GM12801 (cell line): ENCODE measurements around the gene GAL3ST3.

Experiments used
- CTCF ChIP-seq: IDR thresholded peaks from one replicate; pipeline ENCODE4 v1.5.1; 2011; ENCODE audit warnings: control low read depth; ENCODE audit not compliant: insufficient read length; ENCODE audit errors: extremely low read depth

Gene GAL3ST3

DNA sequence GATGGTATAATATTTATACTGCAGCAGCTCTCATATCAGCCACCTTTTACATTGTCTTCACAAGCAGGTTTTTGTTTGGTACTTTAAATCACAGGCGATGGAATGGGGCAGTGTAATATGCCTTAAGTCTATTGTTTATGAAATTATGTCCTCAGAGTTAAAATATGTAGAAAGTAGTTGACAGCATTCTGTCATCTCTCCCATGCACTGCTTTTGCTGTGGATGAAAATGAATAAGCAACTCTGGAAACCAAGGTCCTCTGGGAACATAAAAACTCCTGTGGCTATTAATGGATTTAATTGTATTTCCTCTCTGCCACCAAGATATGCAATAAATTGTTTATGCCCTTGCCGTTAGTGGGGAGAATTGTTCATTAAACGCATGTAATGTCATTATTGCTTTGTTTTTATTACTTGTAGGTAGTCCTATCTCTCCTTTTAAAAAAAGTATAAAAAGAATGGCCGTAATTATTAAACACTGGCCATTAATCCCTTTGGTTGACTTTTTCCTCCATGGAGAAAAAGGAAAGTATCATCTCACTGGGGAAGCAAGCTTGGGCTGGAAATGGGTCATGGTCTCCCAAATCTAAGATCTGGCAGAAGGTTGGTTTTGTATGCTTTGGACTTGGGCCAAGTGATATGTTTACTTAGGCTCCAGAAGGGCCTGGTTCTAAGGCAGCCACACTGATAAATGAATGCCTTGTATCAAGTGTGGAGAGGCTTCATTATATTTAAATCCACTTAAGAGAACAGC is 34.2 kb upstream of the GAL3ST3 start:
- no peak for TF ChIP-seq CTCF

DNA sequence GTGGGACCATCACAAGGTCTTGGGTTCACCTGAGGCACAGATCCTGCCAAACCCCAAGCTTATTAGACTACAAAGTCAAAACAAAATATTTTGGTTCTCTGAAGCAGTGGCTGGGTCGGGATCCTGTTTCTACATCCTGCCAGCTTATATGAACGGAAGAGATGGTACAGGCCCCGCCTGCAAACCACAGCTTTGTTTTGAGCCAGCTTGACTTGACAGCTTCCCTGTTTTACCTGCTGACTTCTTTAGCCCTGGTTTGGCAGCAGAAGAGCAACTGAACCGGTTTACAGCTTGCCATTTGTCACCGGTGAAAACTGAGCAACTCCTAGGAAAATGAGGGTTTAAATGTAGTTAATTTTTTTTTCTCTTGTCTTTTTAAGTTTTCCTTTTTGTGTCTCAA is 32.5 kb upstream of the GAL3ST3 start:
- no peak for TF ChIP-seq CTCF

DNA sequence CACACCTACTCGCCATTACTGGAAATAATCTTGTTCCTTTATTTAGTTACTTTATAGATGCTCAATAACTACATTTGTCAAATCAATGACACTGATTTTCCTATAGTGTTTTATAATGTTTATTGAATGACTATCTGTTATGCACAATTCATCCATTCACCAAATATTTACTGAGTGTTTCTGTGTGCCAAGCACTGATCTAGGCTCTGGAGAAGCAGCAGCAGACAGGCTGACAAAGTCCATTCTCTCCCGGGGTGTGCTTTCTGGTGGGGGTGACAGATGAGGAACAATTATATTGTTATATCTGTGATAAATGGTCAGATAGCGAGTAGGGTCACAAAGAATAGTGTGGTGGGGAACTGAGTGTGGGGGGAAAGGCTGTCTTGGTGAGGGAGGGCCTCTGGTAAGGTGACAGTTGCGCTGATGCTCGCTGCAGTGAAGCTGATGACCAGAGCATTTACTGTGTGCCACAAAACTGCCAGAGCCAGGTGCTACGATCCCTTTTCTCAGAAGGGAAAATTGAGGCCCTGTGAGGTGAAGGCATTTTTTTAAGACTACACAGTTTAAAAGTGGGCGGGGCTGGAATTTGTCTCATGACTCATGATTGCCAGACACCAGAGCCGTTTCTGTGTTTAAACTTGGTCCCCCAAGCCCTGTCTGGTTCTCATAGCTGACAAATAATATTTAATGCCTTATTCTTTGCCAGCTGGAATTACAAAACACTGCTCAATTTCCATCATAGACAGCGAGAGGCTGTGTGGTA is 31.3 kb upstream of the GAL3ST3 start:
- TF ChIP-seq CTCF: no peak

DNA sequence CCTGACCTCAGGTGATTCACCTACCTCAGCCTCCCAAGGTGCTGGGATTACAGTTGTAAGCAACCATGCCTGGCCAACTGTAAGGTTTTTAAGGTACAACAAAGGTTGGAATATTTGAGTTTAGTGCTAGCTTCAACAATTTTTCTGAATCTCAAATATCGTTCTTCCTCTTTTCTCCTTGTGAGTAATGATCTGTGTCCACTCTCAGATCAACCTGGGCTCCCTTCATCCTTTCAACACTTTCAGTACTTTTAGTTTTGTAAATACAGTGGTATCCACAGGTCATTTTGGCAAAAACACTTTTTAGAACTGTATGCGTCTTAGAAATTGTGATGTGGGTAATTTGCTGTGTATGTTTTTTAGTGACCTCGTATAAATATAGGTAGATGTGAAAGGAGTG is 29.0 kb upstream of the GAL3ST3 start:
- no peak for TF ChIP-seq CTCF

DNA sequence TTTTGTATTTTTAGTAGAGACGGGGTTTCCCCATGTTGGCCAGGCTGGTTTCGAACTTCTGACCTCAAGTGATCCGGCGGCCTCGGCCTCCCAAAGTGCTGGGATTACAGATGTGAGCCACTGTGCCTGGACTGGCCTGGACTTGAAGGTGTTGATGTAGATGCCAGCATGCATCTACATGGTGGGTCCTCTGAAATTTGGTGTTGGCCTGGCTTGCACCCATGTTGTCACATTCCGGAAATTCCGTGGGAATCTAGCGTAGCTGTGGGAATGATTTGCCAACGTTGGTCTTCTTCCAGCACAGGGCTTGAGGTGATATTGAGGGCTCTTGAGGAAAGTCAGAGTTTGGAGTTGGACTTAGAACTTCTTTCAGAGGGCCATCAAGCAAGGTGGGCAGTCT is 27.6 kb upstream of the GAL3ST3 start:
- TF ChIP-seq CTCF: no peak

- no peak for TF ChIP-seq CTCF
Observed at GRCh38 chr11:66075273-66075672, 26.3 kb upstream of the GAL3ST3 start.

- TF ChIP-seq CTCF: no peak
Observed at GRCh38 chr11:66073669-66074068, 24.7 kb upstream of the GAL3ST3 start.
